ENCODE results near the gene GNPTG. TPM values are rescaled to one million over a fixed set of nuclear protein-coding genes. Genes with fewer than 3 reads are reported as not detected.
A peak's percentile ranks its signal among the peaks of the same experiment; 100 is the strongest.

Gene GNPTG
- total and polyA plus RNA-seq, 2 of the 13 experiments (the other 11 are each of a cell fraction or from before 2014, with no cell fraction given) = 22.7 to 71.1 TPM

GRCh38 chr16:1350691-1351090, 1.0 kb upstream of the GNPTG start:
- FAIRE-seq (no peak), ATAC-seq (no peak)

More at GRCh38 chr16:1350691-1351090, 1.0 kb upstream of the GNPTG start:
- in situ Hi-C loops (cut with HindIII; ENCODE audit: extremely low pct_ligation_motif_present, low pct_unique_long_range_greater_than_20kb) = no loop called here
- H3K36me3 ChIP-seq (replicated peaks in 1 of 2; ENCODE audit: control insufficient read depth in 1 of 2, insufficient read depth in 2 of 2, low read length in 2 of 2) = peaks cover 6 to 14% of the 10 kb centered on the region in 2 experiments; a peak in 4 of 5 replicates
- peak overlapping the region; percentile 76 to 92 (median 91); a peak in 5 of 6 replicates for H3K4me3 ChIP-seq (replicated peaks in 1 of 3; ENCODE audit: insufficient read depth in 1 of 3, low read depth in 2 of 3, low read length in 3 of 3)
- WGBS (ENCODE audit: low lambda C conversion rate) = 85% methylated on average over 15 of the region's 19 CpGs
- CTCF ChIA-PET (ENCODE audit: low intra/inter-chr PET ratio, low total read pairs) = no interaction called here
- H3K79me2 ChIP-seq (ENCODE audit: insufficient read depth, low read length) = peaks cover 48% of the 10 kb centered on the region
- peak overlapping the region; percentile 40 for H3K27ac ChIP-seq (ENCODE audit: extremely low read length, insufficient read depth, low read length)
- H2AFZ ChIP-seq (ENCODE audit: low read length) = no peak overlapping the region
- H3K27me3 ChIP-seq (ENCODE audit: control insufficient read depth in 1 of 2, insufficient read depth in 2 of 2, low read length in 2 of 2) = no peaks in the 10 kb centered on the region; a peak in 1 of 5 replicates
- peak overlapping the region; percentile 85 for H3K9ac ChIP-seq (ENCODE audit: insufficient read depth, low read depth, low read length)
- H4K20me1 ChIP-seq (ENCODE audit: insufficient read depth, low read length) = no peaks in the 10 kb centered on the region
- peaks cover 30% of the 10 kb centered on the region for H3K4me1 ChIP-seq (ENCODE audit: insufficient read depth, low read length)
- DNase-seq (ENCODE audit: low spot score) = no peak
- POLR2A ChIA-PET = no interaction called here
- BruUV-seq (replicated peaks) = no TSS peak
- no peaks in the 10 kb centered on the region for H3K9me3 ChIP-seq (ENCODE audit: low read length)
- H3K4me2 ChIP-seq (ENCODE audit: low read depth, low read length) = peak overlapping the region; percentile 98
- intact Hi-C loops (cut with micrococcal nuclease; ENCODE audit: unreplicated experiment) = no loop called here
- TF ChIP-seq POGK (CRISPR knock-in tag; conservative IDR thresholded peaks at IDR 0.05) = 0 out of 2 replicates have a peak, but pooled peaks have one; percentile 3
- TF ChIP-seq, protein P1, sequence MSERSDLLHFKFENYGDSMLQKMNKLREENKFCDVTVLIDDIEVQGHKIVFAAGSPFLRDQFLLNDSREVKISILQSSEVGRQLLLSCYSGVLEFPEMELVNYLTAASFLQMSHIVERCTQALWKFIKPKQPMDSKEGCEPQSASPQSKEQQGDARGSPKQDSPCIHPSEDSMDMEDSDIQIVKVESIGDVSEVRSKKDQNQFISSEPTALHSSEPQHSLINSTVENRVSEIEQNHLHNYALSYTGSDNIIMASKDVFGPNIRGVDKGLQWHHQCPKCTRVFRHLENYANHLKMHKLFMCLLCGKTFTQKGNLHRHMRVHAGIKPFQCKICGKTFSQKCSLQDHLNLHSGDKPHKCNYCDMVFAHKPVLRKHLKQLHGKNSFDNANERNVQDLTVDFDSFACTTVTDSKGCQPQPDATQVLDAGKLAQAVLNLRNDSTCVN (CRISPR knock-in tag; IDR thresholded peaks at IDR 0.05; ENCODE audit: borderline replicate concordance) = no peak
- TF ChIP-seq, protein P2, sequence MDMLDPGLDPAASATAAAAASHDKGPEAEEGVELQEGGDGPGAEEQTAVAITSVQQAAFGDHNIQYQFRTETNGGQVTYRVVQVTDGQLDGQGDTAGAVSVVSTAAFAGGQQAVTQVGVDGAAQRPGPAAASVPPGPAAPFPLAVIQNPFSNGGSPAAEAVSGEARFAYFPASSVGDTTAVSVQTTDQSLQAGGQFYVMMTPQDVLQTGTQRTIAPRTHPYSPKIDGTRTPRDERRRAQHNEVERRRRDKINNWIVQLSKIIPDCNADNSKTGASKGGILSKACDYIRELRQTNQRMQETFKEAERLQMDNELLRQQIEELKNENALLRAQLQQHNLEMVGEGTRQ (IDR thresholded peaks at IDR 0.05; ENCODE audit: low read depth, low read length) = no peak
- TF ChIP-seq, protein P2 (CRISPR knock-in tag; IDR thresholded peaks at IDR 0.05; ENCODE audit: borderline replicate concordance) = peak; percentile 29; the same call in 1 of the 2 replicates
